Measurements from ENCODE around the gene IPO9.
"Not testable (repeated sequence)": the region's sequence is repeated elsewhere in the genome, so short reads cannot be mapped to it uniquely, and the experiment has no call there.

The IPO9 gene

DNA sequence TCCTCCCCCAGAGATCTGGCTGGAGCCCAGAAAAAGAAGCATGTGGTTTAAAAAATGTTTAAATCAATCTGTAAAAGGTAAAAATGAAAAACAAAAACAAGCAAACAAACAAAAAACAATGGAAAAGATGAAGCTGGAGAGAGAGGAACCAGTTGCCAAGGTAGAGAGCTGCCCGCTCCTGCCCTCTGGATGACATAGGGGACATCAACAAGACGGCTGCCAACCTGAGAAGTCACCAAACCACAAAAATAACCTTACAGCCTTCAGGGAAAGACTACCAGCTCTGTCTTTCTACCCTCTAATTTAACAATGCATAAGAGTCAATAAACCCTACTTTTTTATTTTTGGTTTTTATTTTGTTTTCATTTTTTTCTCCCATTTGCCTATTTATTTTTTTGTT, 8.5 kb upstream of the IPO9 start:
- no peaks in the 10 kb centered on the region for H3K4me1 Mint-ChIP-seq
- H3K27ac Mint-ChIP-seq, result no peak overlapping the region
- CTCF ChIA-PET, result interaction anchor here (1.1 kb wide), 1 partner anchor 29 kb away, joined by 3 read pairs; no protein-coding TSS in a partner anchor
- no peak overlapping the region for H3K4me3 Mint-ChIP-seq
- H3K36me3 Mint-ChIP-seq, result no peaks in the 10 kb centered on the region
- no peak for DNase-seq
- no peaks in the 10 kb centered on the region for H3K27me3 Mint-ChIP-seq
- no peaks in the 10 kb centered on the region for H3K9me3 Mint-ChIP-seq

DNA sequence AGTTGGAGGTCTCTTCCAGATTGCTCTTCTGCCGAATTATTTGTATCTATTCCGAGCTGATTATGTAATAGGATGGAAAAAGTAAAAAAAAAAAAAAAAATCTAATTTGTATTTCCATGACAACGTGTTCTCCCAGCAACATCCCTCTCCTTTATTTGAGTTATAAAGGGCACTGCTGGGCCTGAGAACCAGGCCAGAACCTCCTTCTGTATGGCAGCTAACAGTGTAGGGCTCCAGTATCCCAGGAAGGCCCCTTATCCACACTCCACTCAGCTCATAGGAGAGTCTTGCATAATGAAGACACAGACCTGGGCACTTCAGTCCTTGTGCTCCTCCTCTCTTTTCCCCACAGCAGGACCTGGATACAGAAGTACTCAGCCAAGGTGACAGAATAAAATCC, 3.7 kb upstream of the IPO9 start:
- H3K9me3 Mint-ChIP-seq, result no peaks in the 10 kb centered on the region
- no peaks in the 10 kb centered on the region for H3K27me3 Mint-ChIP-seq
- no peak overlapping the region for H3K27ac Mint-ChIP-seq
- H3K4me3 Mint-ChIP-seq, result no peak overlapping the region
- H3K4me1 Mint-ChIP-seq, result peaks cover 19% of the 10 kb centered on the region
- no peak for DNase-seq
- no peaks in the 10 kb centered on the region for H3K36me3 Mint-ChIP-seq
- CTCF ChIA-PET, result interaction anchor here (1.2 kb wide), 1 partner anchor 21 kb away, joined by 3 read pairs; no protein-coding TSS in a partner anchor

DNA sequence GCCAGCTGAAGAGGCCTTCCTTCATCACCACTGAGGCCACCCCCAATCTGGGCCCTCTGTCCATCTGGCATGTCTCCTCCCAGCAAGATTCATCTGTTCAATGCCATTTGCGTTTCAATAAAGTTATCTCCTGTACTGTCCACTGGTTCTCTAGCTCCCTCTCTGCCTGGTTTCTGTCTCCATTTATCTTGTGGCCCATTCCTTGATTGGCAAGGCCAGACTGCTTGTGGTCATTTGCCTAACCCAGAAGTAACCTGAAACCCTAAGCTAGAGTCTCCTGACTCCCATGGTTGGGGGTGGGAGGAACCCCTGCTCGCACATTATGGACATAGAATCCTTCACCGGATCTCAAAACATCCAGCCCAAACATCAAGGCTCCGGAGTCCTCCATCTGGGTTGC, 2.1 kb upstream of the IPO9 start:
- H3K27ac Mint-ChIP-seq, result no peak overlapping the region
- CTCF ChIA-PET, result interaction anchor here (1.0 to 1.7 kb wide), 6 partner anchors 10 to 314 kb away, joined by 3 to 6 read pairs (median 3); no protein-coding TSS in a partner anchor
- H3K4me1 Mint-ChIP-seq, result peaks cover 34% of the 10 kb centered on the region
- DNase-seq, result no peak
- no peaks in the 10 kb centered on the region for H3K27me3 Mint-ChIP-seq
- no peaks in the 10 kb centered on the region for H3K9me3 Mint-ChIP-seq
- peaks cover 3% of the 10 kb centered on the region for H3K36me3 Mint-ChIP-seq
- H3K4me3 Mint-ChIP-seq, result no peak overlapping the region

DNA sequence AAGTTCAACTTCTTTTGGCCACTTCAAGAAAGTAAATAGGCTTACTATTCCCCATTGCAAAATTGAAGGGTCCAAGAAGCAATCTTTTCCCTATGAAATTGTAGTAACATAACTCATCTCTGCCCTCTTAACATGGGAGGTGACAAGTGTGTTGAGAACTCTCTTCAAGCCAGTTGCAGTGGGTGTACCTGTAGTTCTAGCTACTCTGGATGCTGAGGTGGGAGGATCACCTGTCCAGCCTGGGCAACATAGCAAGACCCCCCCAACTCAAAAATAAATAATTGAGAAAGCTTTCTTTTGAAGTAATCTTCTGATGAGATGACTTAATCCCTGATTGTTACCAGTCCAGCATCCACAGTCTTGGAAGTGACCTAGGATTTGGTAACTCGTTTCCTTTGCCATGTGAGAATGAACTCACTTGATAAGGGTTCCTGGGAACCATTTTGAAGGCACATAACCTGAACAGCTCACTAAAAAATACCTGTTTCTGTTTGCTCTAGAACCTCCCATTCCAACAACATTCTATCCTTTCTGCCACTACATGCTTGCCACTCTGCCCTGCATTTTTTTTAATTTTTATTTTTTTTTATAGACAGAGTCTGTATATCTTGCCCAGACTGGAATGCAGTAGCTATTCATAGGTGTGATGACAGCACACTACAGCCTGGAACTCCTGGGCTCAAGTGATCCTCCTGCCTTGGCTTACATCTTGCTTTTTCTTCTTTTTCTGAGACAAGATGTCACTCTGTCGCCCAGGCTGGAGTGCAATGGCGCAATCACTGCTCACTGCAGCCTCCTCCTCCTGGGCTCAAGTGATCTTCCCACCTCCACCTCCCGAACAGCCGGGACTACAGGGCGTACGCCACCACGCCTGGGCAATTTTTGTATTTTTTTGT, 1.4 kb upstream of the IPO9 start:
- DNase-seq, result no peak
- H3K4me1 Mint-ChIP-seq, result peaks cover 42% of the 10 kb centered on the region
- CTCF ChIA-PET, result interaction anchor here (1.0 to 1.7 kb wide), 5 partner anchors 9 to 315 kb away, joined by 3 to 6 read pairs (median 3); no protein-coding TSS in a partner anchor
- H3K36me3 Mint-ChIP-seq, result peaks cover 3% of the 10 kb centered on the region
- no peak overlapping the region for H3K27ac Mint-ChIP-seq
- H3K27me3 Mint-ChIP-seq, result no peaks in the 10 kb centered on the region
- no peak overlapping the region for H3K4me3 Mint-ChIP-seq
- no peaks in the 10 kb centered on the region for H3K9me3 Mint-ChIP-seq

DNA sequence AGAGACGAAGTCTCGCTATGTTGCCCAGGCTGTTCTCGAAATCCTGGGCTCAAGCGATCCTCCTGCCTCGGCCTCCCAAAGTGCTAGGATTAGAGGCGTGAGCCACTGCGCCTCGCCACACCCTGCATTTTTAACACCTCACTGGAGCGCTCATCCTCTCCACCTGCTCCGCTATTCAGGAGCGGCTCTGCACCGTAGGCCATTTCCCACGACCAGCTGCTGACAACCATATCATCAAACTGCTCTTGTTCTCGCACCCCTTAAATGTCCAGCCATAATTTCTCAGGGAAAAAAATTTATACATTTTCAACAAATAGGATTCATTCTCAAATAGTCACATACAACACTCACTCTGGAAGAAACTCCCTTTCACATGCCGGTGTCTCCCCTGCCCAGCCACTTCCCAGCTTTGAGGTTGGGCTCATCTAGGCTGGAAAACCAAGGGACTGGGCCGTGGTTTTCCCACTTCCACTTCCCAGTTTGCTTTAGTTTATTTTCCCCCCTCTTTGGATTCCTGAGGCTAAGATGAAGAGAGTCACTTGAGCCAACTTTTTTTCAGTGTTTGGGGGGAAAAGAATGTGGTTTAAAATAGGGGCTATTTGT, 639 bp upstream of the IPO9 start:
- no peaks in the 10 kb centered on the region for H3K27me3 Mint-ChIP-seq
- no peak for DNase-seq
- H3K4me3 Mint-ChIP-seq, result peak overlapping the region; percentile 84
- no peaks in the 10 kb centered on the region for H3K9me3 Mint-ChIP-seq
- H3K4me1 Mint-ChIP-seq, result peaks cover 46% of the 10 kb centered on the region
- CTCF ChIA-PET, result interaction anchor here (1.5 to 1.7 kb wide), 2 partner anchors 8 to 121 kb away, joined by 4 to 6 read pairs; no protein-coding TSS in a partner anchor
- peak overlapping the region; percentile 22 for H3K27ac Mint-ChIP-seq
- H3K36me3 Mint-ChIP-seq, result peaks cover 3% of the 10 kb centered on the region

DNA sequence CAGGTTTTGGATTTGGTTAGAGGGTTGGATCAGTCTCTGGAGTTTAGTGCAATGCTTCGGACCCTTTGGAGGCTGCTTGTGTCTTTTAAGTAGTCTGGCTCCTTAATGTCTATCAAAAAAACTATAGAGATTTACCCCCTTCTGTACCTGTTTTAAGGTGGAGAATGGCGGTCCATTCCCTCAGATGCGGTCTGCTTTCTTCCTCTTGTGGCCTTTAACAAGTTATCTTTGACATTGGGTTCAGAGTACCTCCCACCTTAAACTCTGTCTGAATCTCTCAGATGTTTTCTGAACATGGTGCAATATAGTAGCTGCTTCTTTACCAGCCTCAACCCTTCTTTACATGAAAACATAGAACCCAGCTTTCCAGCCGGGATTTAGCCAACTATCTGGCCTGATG, 2.4 kb downstream of the IPO9 start:
- Mint-ChIP-seq H3K27me3 (no peaks in the 10 kb centered on the region), H3K27ac (peak overlapping the region; percentile 3), H3K36me3 (peaks cover 15% of the 10 kb centered on the region), H3K4me1 (peaks cover 51% of the 10 kb centered on the region), H3K4me3 (peak overlapping the region; percentile 84), H3K9me3 (no peaks in the 10 kb centered on the region)
- CTCF ChIA-PET, result no interaction called here
- no peak for DNase-seq

DNA sequence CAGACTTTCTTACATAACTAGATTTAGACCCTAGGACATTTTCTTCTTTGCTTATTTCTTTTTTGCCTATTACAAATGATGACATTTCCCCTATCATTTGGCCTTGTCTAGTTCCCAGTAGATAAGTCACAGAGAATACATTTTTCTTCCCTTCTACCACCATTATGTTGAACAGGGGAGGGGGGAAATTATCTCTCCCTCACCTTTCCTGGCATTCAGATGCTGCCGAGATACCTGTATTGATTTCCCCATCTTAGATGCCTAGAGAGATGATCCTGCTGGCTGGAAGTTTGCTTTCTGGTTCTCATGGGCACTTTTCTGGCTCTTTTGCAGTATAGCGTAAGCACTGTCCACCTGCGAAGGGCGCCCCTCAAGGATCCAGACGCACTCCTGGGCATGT, 5.7 kb downstream of the IPO9 start:
- Mint-ChIP-seq H3K9me3 (no peaks in the 10 kb centered on the region), H3K36me3 (peaks cover 27% of the 10 kb centered on the region), H3K27me3 (no peaks in the 10 kb centered on the region), H3K27ac (no peak overlapping the region), H3K4me1 (peaks cover 41% of the 10 kb centered on the region), H3K4me3 (no peak overlapping the region)
- CTCF ChIA-PET, result no interaction called here
- no peak for DNase-seq

DNA sequence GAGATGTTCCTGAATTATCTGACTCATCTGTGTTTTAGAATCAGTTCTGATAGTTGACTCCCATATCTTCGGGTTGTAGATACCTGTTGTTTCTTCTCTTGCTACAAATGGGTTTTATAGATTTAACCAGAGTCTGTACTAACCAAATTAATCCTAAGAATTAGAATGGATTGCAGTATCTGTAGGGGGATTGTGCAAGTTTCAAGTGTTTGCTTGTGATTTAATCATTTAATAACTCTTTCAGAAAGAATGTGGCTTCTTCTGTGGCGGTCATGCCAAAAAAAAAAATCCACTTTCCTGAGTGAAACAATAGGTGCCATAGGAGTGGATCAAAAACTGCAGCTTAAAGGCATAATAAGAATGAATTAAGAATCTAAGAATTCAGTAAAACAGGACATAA, 9.4 kb downstream of the IPO9 start:
- H3K27me3 Mint-ChIP-seq, result no peaks in the 10 kb centered on the region
- no peak overlapping the region for H3K27ac Mint-ChIP-seq
- H3K4me3 Mint-ChIP-seq, result no peak overlapping the region
- no peak for DNase-seq
- peaks cover 29% of the 10 kb centered on the region for H3K36me3 Mint-ChIP-seq
- no peaks in the 10 kb centered on the region for H3K9me3 Mint-ChIP-seq
- H3K4me1 Mint-ChIP-seq, result peaks cover 7% of the 10 kb centered on the region
- CTCF ChIA-PET, result no interaction called here

DNA sequence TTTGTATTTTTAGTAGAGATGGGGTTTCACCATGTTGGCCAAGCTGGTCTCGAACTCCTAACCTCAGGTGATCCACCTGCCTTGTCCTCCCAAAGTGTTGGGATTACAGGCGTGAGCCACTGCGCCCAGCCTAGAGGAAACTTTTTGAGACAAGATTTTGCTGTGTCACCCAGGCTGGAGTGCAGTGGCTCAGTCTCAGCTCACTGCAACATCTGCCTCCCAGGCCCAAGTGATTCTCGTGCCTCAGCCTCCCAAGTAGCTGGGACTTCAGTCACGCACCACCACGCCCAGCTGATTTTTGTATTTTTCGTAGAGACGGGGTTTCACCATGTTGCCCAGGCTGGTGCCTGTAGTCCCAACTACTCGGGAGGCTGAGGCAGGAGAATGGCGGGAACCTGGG, 10.1 kb downstream of the IPO9 start:
- H3K4me3 Mint-ChIP-seq, H3K4me1 Mint-ChIP-seq, DNase-seq, H3K27ac Mint-ChIP-seq, CTCF ChIA-PET, H3K9me3 Mint-ChIP-seq, H3K27me3 Mint-ChIP-seq: not testable (repeated sequence)
- H3K36me3 Mint-ChIP-seq, result peaks cover 29% of the 10 kb centered on the region

DNA sequence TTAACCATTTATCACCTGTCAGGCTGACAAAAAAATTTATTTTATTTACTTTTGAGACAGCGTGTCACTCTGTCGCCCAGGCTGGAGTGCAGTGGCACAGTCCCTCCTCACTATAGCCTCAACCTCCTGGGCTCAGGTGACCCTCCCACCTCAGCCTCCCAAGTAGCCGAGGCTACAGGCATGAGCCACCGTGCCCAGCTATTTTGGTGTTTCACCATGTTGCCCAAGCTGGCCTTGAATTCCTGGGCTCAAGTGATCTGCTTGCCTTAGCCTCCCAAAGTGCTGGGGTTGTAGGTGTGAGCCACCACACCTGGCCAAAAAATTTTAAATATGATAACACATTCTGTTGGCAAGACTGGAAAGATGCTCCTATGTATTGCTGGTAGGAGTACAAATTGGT, 11.1 kb downstream of the IPO9 start:
- Mint-ChIP-seq H3K4me3 (no peak overlapping the region), H3K4me1 (peaks cover 5% of the 10 kb centered on the region), H3K27me3 (no peaks in the 10 kb centered on the region), H3K9me3 (no peaks in the 10 kb centered on the region), H3K36me3 (peaks cover 24% of the 10 kb centered on the region), H3K27ac (no peak overlapping the region)
- CTCF ChIA-PET, result no interaction called here
- DNase-seq, result no peak

DNA sequence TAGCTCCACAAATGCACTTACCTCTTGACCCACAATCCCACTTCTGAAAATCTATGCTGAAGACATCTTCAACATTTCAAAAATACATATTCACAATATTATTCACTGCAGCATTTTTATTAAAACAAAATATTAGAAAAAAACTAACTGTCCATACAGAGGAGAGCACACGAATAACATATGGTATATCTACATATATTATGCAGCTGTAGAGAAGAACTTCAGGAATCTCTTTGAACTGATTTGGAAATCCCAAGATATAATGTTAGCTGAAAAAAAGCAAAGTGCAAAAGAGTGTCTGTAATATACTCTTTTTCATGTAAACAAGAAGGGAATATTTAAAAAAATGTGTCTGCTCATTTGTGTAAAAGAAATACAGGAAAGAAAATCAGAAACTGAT, 11.5 kb downstream of the IPO9 start:
- no peak overlapping the region for H3K4me3 Mint-ChIP-seq
- no peak for DNase-seq
- H3K36me3 Mint-ChIP-seq, result peaks cover 20% of the 10 kb centered on the region
- H3K4me1 Mint-ChIP-seq, result peaks cover 3% of the 10 kb centered on the region
- CTCF ChIA-PET, result no interaction called here
- no peaks in the 10 kb centered on the region for H3K9me3 Mint-ChIP-seq
- H3K27ac Mint-ChIP-seq, result no peak overlapping the region
- no peaks in the 10 kb centered on the region for H3K27me3 Mint-ChIP-seq

DNA sequence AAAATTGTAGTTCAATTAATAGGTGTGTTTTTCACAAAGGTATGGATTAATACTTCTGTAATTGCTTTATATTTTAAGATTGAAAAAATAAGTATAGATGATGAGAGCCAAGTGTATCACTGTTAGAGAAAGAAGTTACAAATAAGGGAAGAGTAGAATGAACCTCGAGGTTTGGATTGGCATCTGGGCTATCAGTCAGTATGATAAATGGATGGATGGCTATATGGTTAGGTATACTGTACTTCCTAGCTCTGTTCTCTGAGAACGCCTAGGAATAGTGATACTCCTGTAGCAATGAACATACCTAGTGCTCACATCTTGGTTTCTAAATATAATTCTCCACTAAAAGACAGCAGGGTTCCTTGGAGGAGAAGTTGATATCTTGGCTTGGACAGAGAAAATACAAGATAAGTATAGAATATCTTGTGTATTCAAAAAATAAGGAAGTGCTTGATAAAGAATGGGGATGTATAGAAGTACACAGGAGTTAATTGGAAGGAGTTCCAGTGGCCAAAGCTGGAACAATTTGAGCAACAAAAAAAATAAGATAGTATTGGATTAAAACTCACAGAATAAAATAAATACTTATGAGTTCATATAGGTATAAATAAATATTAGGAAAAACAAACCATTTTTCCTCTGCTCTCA, 12.4 kb downstream of the IPO9 start:
- Mint-ChIP-seq H3K4me3 (no peak overlapping the region), H3K27me3 (no peaks in the 10 kb centered on the region), H3K9me3 (no peaks in the 10 kb centered on the region), H3K4me1 (peaks cover 4% of the 10 kb centered on the region), H3K27ac (no peak overlapping the region), H3K36me3 (peaks cover 17% of the 10 kb centered on the region)
- no peak for DNase-seq
- CTCF ChIA-PET, result no interaction called here

DNA sequence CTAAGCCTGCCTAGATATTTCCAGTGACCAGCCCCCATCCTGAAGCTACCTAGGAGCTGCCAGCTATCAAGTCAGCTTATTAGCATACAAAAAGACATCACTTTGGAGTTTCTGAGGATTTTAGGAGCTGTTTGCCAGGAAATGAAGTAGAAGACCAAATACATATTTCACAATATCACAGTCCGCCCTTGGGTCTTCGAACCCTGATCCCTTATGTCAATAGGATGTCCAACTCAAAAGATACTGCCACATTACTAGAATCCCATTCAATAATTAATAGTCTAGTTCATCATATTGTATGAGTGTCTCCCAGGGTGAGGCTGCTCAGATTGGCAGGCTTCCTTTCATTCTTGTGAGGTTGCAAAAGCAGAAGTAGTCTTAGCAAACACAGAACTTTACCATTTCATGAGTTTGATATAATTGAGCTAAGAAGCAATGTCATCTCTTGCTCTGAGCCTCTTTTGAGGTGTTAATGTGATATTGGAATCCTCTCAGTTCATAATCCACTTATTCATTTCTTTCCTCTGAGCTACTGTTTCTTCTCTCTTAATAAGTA, 13.6 kb downstream of the IPO9 start:
- CTCF ChIA-PET, result interaction anchor here (0.5 to 0.7 kb wide), 2 partner anchors 14 to 16 kb away, joined by 3 read pairs; no protein-coding TSS in a partner anchor

More for the DNA sequence above, 13.6 kb downstream of the IPO9 start:
- Mint-ChIP-seq H3K27ac (no peak overlapping the region), H3K4me1 (peaks cover 4% of the 10 kb centered on the region), H3K9me3 (no peaks in the 10 kb centered on the region), H3K36me3 (peaks cover 20% of the 10 kb centered on the region), H3K4me3 (no peak overlapping the region), H3K27me3 (no peaks in the 10 kb centered on the region)
- DNase-seq, result no peak

Data from activated naive CD4-positive, alpha-beta T cell treated with anti-CD3 and anti-CD28 coated beads, Interleukin-2, amount 10 ng/mL, durations not matched to agents 7 days and 5 days (primary cell).